HCT116 (cell line): Measurements from ENCODE around the gene TBC1D8.

Source experiments
- CEBPB ChIP-seq: IDR thresholded peaks from 2 replicates; pipeline ENCODE4 v1.6.1; 2012; ENCODE audit warnings: low read depth
- CTCF ChIP-seq, 3 experiments: fragments of 200-600 bp in 1 of 3; sonication (generic) in 1 of 3; IDR thresholded peaks in 2 of 3; conservative IDR thresholded peaks in 1 of 3; 2 replicates each; pipeline ENCODE4 v1.5.1; 2012 to 2017; ENCODE audit warnings: low read depth in 2 of 3, low read length in 2 of 3, antibody characterized with exemption in 1 of 3, borderline replicate concordance in 1 of 3, control low read depth in 1 of 3, mild to moderate bottlenecking in 1 of 3, mixed read lengths in 1 of 3, mixed run types in 1 of 3, moderate library complexity in 1 of 3; ENCODE audit not compliant: insufficient read depth in 1 of 3
- EGR1 ChIP-seq: IDR thresholded peaks from 2 replicates; pipeline ENCODE4 v1.6.1; 2012; ENCODE audit warnings: low read depth
- POLR2A ChIP-seq: IDR thresholded peaks from 2 replicates; pipeline ENCODE4 v1.7.0; 2011; ENCODE audit warnings: borderline replicate concordance; ENCODE audit not compliant: insufficient read depth, insufficient read length; ENCODE audit errors: extremely low read depth
- POLR2AphosphoS5 ChIP-seq: IDR thresholded peaks from 2 replicates; pipeline ENCODE4 v1.6.1; 2011; ENCODE audit warnings: mild to moderate bottlenecking, low read depth, low read length, moderate library complexity
- TCF7L2 ChIP-seq: IDR thresholded peaks from 2 replicates; pipeline ENCODE4 v1.7.0; 2011; ENCODE audit warnings: borderline replicate concordance, inconsistent platforms; ENCODE audit not compliant: insufficient read depth, insufficient read length; ENCODE audit errors: extremely low read depth
- ZNF274 ChIP-seq: fragments of 200-500 bp; sonication (Bioruptor generic); IDR thresholded peaks from 2 replicates; pipeline ENCODE4 v1.6.1; 2014; ENCODE audit warnings: mild to moderate bottlenecking, low read depth, low read length, inconsistent platforms
- TF ChIP-seq, protein P1 (sequence below): IDR thresholded peaks from 2 replicates; pipeline ENCODE4 v1.6.1; 2012; ENCODE audit warnings: low read depth

- TF ChIP-seq CEBPB (no peak), CTCF (IDR thresholded peaks at IDR 0.05 in 2 of 3, conservative IDR thresholded peaks at IDR 0.05 in 1 of 3; ENCODE audit: borderline replicate concordance in 1 of 3, insufficient read depth in 1 of 3, low read depth in 2 of 3, low read length in 2 of 3) (no peak), ZNF274 (no peak), POLR2AphosphoS5 (no peak), TCF7L2 (no peak), EGR1 (no peak), POLR2A (no peak)
- TF ChIP-seq, protein P1, sequence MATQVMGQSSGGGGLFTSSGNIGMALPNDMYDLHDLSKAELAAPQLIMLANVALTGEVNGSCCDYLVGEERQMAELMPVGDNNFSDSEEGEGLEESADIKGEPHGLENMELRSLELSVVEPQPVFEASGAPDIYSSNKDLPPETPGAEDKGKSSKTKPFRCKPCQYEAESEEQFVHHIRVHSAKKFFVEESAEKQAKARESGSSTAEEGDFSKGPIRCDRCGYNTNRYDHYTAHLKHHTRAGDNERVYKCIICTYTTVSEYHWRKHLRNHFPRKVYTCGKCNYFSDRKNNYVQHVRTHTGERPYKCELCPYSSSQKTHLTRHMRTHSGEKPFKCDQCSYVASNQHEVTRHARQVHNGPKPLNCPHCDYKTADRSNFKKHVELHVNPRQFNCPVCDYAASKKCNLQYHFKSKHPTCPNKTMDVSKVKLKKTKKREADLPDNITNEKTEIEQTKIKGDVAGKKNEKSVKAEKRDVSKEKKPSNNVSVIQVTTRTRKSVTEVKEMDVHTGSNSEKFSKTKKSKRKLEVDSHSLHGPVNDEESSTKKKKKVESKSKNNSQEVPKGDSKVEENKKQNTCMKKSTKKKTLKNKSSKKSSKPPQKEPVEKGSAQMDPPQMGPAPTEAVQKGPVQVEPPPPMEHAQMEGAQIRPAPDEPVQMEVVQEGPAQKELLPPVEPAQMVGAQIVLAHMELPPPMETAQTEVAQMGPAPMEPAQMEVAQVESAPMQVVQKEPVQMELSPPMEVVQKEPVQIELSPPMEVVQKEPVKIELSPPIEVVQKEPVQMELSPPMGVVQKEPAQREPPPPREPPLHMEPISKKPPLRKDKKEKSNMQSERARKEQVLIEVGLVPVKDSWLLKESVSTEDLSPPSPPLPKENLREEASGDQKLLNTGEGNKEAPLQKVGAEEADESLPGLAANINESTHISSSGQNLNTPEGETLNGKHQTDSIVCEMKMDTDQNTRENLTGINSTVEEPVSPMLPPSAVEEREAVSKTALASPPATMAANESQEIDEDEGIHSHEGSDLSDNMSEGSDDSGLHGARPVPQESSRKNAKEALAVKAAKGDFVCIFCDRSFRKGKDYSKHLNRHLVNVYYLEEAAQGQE = no peak
Measured at GRCh38 chr2:101175991-101176390, 24.8 kb upstream of the TBC1D8 start.
